Stimulated activated CD4-positive, alpha-beta T cell treated with anti-CD3 and anti-CD28 coated beads, Interleukin-4, amount 100 ng/mL, for 4 hours (primary cell): Measurements from ENCODE around the gene MEIOB.
"Not testable (repeated sequence)": the region's sequence is repeated elsewhere in the genome, so short reads cannot be mapped to it uniquely, and the experiment has no call there.

ENCODE experiments used
- DNase-seq, 2 experiments: peaks; one replicate each; pipeline ENCODE4 v3.0.0-alpha.2; 2020

Gene MEIOB

GRCh38 chr16:1907226-1907860, 35.4 kb upstream of the MEIOB start:
- DNase-seq, result no peak

- no peak for DNase-seq
These were observed 34.8 kb upstream of the MEIOB start for GRCh38 chr16:1906846-1907165.

GRCh38 chr16:1906055-1906845, 34.3 kb upstream of the MEIOB start:
- DNase-seq, result no peak

- no peak for DNase-seq
These were observed 32.2 kb upstream of the MEIOB start for GRCh38 chr16:1903845-1904840.

GRCh38 chr16:1903220-1903574, 31.2 kb upstream of the MEIOB start:
- no peak for DNase-seq

GRCh38 chr16:1902547-1903219, 30.7 kb upstream of the MEIOB start:
- no peak for DNase-seq

GRCh38 chr16:1900452-1900774, 28.4 kb upstream of the MEIOB start:
- DNase-seq, result no peak

- no peak for DNase-seq
These were observed 27.9 kb upstream of the MEIOB start for GRCh38 chr16:1899641-1900451.

GRCh38 chr16:1897692-1898091, 25.7 kb upstream of the MEIOB start:
- DNase-seq, result not testable (repeated sequence)

GRCh38 chr16:1895949-1896675, 24.1 kb upstream of the MEIOB start:
- no peak for DNase-seq

- no peak for DNase-seq
These were observed 23.1 kb upstream of the MEIOB start for GRCh38 chr16:1895068-1895467.

- DNase-seq, result no peak
These were observed 18.7 kb upstream of the MEIOB start for GRCh38 chr16:1890708-1891050.

GRCh38 chr16:1890024-1890707, 18.2 kb upstream of the MEIOB start:
- no peak for DNase-seq

- no peak for DNase-seq
These were observed 15.9 kb upstream of the MEIOB start for GRCh38 chr16:1887711-1888354.

- DNase-seq, result no peak
These were observed 12.9 kb upstream of the MEIOB start for GRCh38 chr16:1884889-1885288.

GRCh38 chr16:1884155-1884760, 12.3 kb upstream of the MEIOB start:
- DNase-seq, result no peak

- not testable (repeated sequence) for DNase-seq
These were observed 9.2 kb upstream of the MEIOB start for GRCh38 chr16:1881172-1881571.

- DNase-seq, result no peak
These were observed 7.5 kb upstream of the MEIOB start for GRCh38 chr16:1879477-1879876.

GRCh38 chr16:1878256-1878655, 6.3 kb upstream of the MEIOB start:
- no peak for DNase-seq

GRCh38 chr16:1877804-1878203, 5.8 kb upstream of the MEIOB start:
- DNase-seq, result no peak
